Muscle of leg (tissue), 11 donors: ENCODE results near the gene TLR1. TPM values are rescaled to one million over a fixed set of nuclear protein-coding genes. Genes with fewer than 3 reads are reported as not detected.

ENCODE experiments used
- DNase-seq: peaks from one replicate; pipeline ENCODE4 v3.0.0; 2013
- H3K27ac ChIP-seq: one replicate; pipeline ENCODE4 v1.5.1; 2013; ENCODE audit warnings: mild to moderate bottlenecking, low read length, control low read depth
- H3K27me3 ChIP-seq: one replicate; pipeline ENCODE4 v1.6.1; 2013; ENCODE audit warnings: low read length; ENCODE audit not compliant: control insufficient read depth, insufficient read depth
- H3K36me3 ChIP-seq: one replicate; pipeline ENCODE4 v1.6.1; 2013; ENCODE audit warnings: low read length; ENCODE audit not compliant: control insufficient read depth, insufficient read depth
- H3K4me1 ChIP-seq: one replicate; pipeline ENCODE4 v1.6.1; 2013; ENCODE audit warnings: low read length; ENCODE audit not compliant: control insufficient read depth, insufficient read depth
- H3K4me3 ChIP-seq: one replicate; pipeline ENCODE4 v1.5.1; 2013; ENCODE audit warnings: low read length, control low read depth
- H3K9me3 ChIP-seq: replicated peaks from 2 replicates; pipeline ENCODE4 v1.6.1; 2013; ENCODE audit warnings: low read depth, low read length; ENCODE audit not compliant: control insufficient read depth
- WGBS: methylation state at CpG from one replicate; pipeline ENCODE4 v1.1.5; 2013; ENCODE audit warnings: missing lambda C conversion rate; ENCODE audit not compliant: insufficient coverage; 5-methylcytosine and 5-hydroxymethylcytosine counted together
- polyA plus RNA-seq, 8 donors: library from polyadenylated mRNA; unstranded; fragments of 120-200 nt; gene quantifications; one replicate each; pipeline versions ENCODE4 v1.2.1 to v1.2.3, GENCODE V29; 2013; ENCODE audit warnings: inconsistent platforms in 1 of 8, low replicate concordance in 1 of 8; ENCODE audit not compliant: insufficient read length in 8 of 8, insufficient read depth in 1 of 8
- total RNA-seq: library from RNA; stranded (reverse); fragments of 120-200 nt; gene quantifications from one replicate; pipeline ENCODE4 v1.2.4, GENCODE V29; 2013

The TLR1 gene
- total and polyA plus RNA-seq, 9 donors, result 2.3 to 4.7 (median 2.9) TPM

DNA sequence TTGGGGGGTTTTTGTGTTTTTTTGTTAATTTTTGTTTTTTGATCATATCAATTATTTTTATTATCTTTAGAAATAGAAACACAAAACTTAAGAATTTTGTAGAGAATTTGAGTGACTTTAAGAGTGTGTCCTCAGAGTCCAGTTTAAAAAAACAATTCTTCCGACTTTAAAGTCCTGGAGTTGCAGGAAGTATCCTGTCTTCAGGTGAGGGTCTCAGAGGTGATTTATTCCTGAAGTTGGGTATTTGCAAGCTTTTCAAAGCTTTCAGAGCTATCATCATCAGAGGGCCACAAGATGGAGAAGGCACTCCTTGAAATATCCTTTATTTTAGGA lies 44.8 kb downstream of the TLR1 start:
- H3K36me3 ChIP-seq, result no peaks in the 10 kb centered on the region
- no peaks in the 10 kb centered on the region for H3K9me3 ChIP-seq
- peaks cover 7% of the 10 kb centered on the region for H3K4me1 ChIP-seq
- DNase-seq, result no peak
- WGBS, result no CpG with 5 or more reads among the region's 1 CpG
- H3K4me3 ChIP-seq, result no peak overlapping the region
- H3K27ac ChIP-seq, result no peak overlapping the region
- H3K27me3 ChIP-seq, result no peaks in the 10 kb centered on the region

DNA sequence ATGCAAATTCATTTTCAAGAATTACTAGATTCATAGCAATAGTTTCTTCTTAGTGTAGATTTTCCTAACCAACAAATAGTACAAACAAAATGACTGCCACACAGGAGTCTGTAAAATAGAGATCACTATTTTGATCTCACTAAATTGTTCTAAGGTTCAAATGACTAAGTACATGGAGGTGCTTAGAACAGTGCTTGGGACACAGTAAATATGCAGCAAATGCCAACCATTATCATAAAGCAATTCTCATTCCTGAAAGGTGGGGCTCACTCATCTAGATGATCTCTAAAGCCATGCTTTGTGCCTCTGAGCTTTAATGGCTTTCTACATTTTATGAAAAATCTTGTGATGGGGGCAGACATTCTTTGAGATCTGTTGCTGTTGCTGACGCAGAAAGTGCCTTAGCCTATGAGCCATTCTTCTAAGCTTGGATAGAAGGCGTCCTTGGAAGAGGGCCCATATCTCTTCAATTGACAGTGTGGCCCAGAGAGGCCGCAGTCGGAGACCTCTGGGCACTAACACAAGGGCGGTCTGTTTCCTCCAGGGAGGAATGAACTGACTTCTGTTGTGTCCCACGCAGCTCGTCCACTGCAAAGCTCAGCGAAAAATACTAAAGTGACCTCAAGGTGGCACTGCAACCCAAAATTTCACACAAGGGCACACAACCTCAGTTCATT lies 45.3 kb downstream of the TLR1 start:
- no peaks in the 10 kb centered on the region for H3K27me3 ChIP-seq
- DNase-seq, result peak; percentile 83
- H3K4me1 ChIP-seq, result peaks cover 7% of the 10 kb centered on the region
- 11% methylated on average over 5 of the region's 8 CpGs for WGBS
- H3K27ac ChIP-seq, result peak overlapping the region; percentile 35
- H3K36me3 ChIP-seq, result no peaks in the 10 kb centered on the region
- no peaks in the 10 kb centered on the region for H3K9me3 ChIP-seq
- no peak overlapping the region for H3K4me3 ChIP-seq

DNA sequence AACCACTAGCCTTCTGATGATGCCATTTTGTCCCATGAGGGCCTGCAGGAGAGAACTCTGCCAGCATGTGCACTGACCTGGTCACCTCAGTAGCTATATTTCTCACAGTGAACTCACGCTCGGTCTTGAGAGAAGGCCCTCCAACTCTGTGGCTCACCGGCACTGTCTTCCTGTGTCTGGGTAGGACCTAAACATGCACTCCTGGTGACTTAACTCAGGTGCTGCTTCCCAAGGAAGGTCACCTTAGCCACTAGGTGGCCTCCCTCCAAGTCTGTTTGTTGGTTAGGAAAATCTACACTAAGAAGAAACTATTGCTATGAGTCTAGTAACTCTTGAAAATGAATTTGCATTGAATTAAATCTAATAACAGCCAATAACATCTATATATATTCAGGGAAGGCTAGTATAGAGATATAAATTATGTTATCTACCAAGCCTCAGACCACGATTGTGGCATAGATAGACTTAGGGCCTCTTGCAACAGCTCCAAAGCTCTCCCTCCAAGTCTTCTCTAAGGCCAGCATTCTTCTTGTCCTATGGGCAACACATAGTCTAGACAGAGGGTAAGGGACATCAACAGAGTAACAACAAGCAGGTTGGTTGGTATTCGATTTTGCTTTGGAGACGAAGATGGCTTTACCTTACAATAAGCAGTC lies 46.5 kb downstream of the TLR1 start:
- 72% methylated on average over 3 of the region's 6 CpGs for WGBS
- Histone ChIP-seq H3K9me3 (no peaks in the 10 kb centered on the region), H3K27me3 (no peaks in the 10 kb centered on the region), H3K36me3 (no peaks in the 10 kb centered on the region), H3K4me1 (peaks cover 12% of the 10 kb centered on the region), H3K4me3 (no peak overlapping the region), H3K27ac (no peak overlapping the region)
- no peak for DNase-seq

DNA sequence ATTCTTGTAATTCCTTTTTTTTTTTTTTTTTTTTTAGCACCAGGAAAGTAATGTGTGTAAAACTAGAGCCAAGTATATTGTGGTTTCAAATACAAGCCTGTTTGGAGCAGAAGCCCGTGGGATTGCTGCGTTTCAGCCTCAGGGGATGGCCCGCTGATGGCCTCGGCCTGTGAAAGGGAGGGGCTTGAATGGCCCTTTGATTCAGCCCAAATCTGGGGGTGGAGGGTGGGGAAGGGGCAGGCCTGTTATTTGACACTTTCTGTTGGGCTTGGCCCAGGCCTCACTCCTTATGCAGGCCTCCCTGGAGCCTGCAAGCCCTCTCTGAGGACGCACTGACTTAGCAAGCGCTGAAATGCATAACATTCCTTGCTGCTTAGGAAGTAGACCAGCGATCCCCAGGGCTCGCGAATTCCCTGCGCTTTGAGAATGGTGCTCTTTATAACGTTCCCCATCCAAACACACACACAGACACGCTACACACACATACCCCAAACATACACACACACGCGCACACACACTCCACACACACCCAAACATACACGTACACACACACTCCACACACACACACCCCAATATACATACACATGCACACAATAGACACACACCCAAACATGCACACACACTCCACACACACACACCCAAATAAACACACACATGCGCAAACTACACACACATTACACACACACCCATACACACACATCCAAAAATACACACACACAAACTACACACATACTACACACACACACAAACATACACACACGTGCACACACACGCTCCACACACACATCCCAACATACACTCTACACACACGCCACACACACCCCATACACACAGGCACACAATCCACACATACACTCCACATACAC lies 51.4 kb downstream of the TLR1 start:
- peaks cover 26% of the 10 kb centered on the region for H3K4me1 ChIP-seq
- H3K27me3 ChIP-seq, result no peaks in the 10 kb centered on the region
- no peaks in the 10 kb centered on the region for H3K36me3 ChIP-seq
- H3K27ac ChIP-seq, result peak overlapping the region; percentile 86
- 27% methylated on average over 18 of the region's 19 CpGs for WGBS
- peak overlapping the region; percentile 6 for H3K4me3 ChIP-seq
- peak; percentile 97 for DNase-seq
- no peaks in the 10 kb centered on the region for H3K9me3 ChIP-seq

DNA sequence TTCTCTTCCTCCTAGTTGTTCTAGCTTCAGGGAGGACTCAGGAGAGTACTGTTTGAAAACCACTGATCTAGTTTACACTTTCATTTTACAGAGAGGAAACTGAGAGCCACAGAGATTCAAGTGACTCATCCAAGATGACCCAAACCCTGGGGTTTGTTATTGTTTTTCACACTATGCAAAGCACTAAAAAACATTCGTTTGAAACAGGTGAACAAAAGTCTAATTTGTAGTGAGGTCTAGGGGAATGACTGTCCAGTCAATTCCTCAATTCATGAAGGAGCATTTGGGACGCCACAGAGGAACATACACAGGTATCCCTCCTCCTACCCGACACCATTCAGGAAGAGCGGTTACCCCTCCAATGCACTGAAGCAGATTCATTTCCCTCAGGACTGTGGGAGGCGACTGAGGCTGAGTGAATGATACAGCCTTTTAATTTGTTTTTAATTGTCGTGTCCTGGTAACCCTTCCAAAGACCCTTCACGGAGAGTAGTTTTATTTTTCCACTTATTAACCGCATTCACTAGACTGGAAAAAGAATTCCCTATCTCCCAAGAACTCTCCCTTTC lies 52.1 kb downstream of the TLR1 start:
- Histone ChIP-seq H3K36me3 (no peaks in the 10 kb centered on the region), H3K27me3 (no peaks in the 10 kb centered on the region), H3K4me3 (no peak overlapping the region), H3K4me1 (peaks cover 26% of the 10 kb centered on the region), H3K27ac (peak overlapping the region; percentile 86), H3K9me3 (peaks cover 5% of the 10 kb centered on the region)
- DNase-seq, result peak; percentile 27
- no CpG with 5 or more reads among the region's 8 CpGs for WGBS

DNA sequence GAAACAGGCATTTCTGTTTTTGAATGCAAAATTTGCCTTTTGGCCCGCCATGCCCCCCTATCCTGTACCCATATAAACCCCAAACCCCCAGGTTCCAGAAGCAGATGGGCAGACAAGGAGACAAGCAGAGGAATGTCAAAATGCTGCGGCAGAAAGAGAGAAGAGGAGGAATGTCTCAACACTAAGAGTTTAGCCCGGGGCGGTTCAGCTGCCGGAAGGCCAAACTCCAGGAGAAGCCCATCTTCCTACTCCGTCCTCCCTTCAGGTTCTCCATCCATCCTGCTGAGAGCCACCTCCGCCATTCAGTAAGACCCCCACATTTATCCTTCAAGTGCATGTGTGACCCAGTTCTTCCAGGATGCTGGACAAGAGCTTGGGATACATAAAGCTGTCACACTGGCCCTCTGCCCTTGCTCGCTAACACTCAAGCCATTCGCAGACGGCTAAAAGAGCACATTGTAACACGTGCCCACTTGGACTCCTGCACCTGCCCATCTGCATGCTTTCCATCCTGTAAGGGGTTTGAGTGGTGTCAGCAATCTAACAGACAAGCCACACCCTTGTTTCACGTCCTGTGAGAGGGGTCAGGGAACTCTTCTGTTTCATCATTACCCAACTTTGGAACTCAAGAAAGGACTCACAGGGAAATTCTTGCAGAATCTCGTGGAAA lies 53.1 kb downstream of the TLR1 start:
- H3K9me3 ChIP-seq, result peaks cover 6% of the 10 kb centered on the region
- H3K36me3 ChIP-seq, result no peaks in the 10 kb centered on the region
- DNase-seq, result peak; percentile 45
- 86% methylated on average over 6 of the region's 13 CpGs for WGBS
- no peaks in the 10 kb centered on the region for H3K27me3 ChIP-seq
- peaks cover 26% of the 10 kb centered on the region for H3K4me1 ChIP-seq
- H3K27ac ChIP-seq, result no peak overlapping the region
- no peak overlapping the region for H3K4me3 ChIP-seq

DNA sequence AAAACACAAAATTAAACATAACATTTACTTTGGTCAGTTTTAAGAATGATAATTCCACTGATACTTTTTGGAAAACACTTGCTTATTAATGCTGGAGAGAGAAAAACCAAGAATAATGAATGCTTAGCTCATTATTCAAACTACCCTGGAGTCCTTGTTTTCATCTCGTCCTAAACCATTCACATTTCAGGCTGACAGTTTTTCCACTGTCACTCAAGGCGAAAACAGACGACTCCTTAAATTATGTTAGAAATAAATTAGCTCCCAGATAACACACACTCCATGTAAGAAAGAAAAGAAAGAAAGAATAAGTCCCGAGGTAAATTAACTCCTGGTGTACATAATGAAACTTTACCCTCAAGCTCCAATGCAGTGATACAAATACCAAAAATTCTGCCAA lies 55.3 kb downstream of the TLR1 start:
- peaks cover 6% of the 10 kb centered on the region for H3K9me3 ChIP-seq
- no peaks in the 10 kb centered on the region for H3K27me3 ChIP-seq
- H3K27ac ChIP-seq, result no peak overlapping the region
- no peak for DNase-seq
- no peak overlapping the region for H3K4me3 ChIP-seq
- H3K36me3 ChIP-seq, result no peaks in the 10 kb centered on the region
- WGBS, result no CpG with 5 or more reads among the region's 4 CpGs
- peaks cover 26% of the 10 kb centered on the region for H3K4me1 ChIP-seq

DNA sequence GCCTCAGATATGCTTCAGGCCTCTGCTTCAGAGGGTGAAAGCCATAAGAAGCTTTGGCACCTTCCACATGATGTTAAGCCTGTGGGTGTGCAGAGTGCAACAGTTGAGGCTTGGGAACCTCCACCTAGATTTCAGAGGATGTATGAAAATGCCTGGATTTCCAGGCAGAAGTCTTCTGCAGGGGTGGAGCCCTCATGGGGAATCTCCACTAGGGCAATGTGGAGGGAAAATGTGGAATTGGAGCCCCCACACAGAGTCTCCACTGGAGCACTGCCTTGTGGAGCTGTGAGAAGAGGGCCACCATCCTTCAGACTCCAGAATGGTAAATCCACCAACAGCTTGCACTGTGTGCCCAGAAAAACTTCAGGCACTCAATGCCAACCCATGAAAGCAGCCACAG lies 57.0 kb downstream of the TLR1 start:
- DNase-seq, result no peak

More for the DNA sequence above, 57.0 kb downstream of the TLR1 start:
- H3K27ac ChIP-seq, result no peak overlapping the region
- no peak overlapping the region for H3K4me3 ChIP-seq
- H3K27me3 ChIP-seq, result no peaks in the 10 kb centered on the region
- H3K36me3 ChIP-seq, result no peaks in the 10 kb centered on the region
- peaks cover 18% of the 10 kb centered on the region for H3K4me1 ChIP-seq
- H3K9me3 ChIP-seq, result peaks cover 6% of the 10 kb centered on the region
